Measurements from ENCODE around the gene NLGN1.

NLGN1 gene

DNA sequence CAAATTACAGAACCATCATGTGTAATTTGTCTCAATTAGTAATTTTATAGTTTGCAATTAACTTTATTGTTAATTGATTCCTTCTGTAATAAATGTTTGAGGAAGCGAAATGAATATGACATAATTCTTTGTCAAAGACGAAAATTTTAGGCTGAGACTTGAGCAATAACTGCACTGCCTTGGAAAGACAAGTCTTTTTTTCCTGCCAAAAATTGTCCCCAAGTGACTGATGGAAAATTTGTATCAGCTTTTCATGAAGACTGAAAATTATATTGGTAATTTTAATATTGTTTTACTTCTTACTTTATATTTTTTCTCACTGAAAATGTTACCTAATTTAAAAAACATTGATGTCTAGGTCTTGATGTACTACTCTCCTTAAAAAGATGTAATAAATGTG is 622.6 kb downstream of the NLGN1 start:
- DNase-seq, result no peak

DNA sequence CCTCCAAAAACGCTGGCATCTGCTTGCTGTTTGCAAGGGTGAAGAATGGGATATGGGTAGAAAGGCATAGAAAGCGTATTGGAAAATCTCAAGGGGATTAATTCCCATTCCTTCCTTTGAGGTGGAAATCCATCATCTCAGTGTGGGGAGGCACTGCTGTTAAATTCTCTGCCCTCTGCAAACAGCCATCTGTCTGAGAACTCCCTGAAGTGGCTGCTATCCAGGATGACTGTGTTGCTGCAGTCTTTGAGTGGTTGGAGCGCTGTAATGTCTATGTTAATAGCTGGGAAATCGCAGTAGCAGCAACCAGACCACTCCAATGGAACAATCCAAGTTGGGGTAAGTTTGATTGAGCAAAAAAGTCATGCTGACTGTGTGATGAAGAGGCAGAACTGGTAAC is 625.9 kb downstream of the NLGN1 start:
- peak; percentile 87 for DNase-seq

DNA sequence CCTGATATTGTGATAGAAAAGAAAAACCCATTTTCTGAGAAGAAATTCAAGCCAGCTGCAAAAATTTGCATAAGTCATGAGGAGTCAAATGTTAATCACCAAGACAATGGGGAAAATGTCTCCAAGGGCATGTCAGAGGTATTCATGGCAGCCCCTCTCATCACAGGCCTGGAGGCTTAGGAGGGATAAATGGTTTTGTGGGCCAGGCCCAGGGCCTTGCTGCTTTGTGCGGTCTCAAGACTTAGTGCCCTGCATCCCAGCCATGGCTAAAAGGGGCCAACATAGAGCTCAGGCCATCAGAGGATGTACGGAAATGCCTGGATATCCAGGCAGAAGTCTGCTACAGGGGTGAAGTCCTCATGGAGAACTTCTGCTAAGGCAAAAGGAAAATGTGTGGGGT is 631.1 kb downstream of the NLGN1 start:
- no peak for DNase-seq

DNA sequence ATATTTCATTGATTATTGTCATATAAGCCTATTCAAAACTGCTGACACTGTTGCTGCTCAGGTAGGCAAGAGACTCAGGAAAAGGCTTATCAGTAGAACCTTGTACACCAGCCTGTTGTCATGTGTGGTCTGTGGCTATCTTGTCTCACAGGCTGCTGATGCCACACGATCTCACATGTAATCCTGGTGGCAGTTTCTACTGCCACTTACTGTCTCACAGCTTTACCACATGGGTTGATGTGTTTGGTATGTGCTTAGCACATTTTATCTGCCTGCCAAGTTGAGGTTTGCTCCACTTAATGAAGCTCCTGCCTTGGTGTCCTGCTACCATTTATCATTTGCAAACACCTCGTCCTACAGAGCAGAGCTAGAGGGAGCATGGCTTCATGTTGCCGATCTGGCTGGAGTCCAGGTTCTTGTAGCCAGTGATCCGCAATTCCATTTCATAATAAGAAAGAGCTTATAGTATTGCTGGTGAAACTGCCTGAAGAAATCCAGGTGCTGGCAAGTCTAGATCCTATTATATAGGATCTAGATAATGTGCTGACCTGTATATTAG is 637.9 kb downstream of the NLGN1 start:
- DNase-seq, result no peak

DNA sequence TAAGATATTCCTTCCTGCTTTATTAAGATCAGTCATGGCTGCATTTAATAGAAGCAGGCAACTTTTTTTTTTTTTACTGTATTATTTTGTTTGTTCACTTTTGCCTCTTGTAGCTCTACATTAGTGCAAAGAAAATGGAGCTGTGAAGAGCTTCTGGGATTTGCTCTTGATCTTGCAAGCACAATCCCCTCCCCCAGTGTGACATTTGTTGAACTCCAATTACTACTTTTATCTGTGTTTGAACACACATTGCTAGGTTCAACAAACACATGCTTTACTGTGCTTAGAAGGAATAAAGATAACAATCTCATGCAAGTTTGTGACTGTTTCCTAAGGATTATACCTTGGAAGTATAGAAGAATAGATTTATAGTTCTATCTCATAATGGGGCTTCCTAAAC is 648.8 kb downstream of the NLGN1 start:
- DNase-seq, result no peak

DNA sequence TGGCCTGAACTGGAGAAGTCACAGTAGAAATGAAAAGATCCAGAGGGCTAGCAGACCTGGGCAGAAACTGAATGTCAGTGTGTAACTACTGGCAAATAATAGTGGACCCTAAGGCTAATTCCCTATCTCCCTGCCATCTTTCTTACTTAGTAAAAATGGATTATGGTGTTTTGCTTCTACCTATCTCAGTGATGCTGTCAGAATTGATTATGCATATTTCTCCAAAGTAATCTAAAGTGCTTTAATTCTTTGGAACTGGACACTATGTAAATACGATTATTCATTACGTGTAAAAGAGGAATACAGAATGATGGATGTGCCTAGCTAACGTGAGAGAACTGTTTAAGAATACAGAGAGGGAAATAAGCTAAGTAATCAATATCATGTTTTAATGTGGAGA is 651.9 kb downstream of the NLGN1 start:
- no peak for DNase-seq

DNA sequence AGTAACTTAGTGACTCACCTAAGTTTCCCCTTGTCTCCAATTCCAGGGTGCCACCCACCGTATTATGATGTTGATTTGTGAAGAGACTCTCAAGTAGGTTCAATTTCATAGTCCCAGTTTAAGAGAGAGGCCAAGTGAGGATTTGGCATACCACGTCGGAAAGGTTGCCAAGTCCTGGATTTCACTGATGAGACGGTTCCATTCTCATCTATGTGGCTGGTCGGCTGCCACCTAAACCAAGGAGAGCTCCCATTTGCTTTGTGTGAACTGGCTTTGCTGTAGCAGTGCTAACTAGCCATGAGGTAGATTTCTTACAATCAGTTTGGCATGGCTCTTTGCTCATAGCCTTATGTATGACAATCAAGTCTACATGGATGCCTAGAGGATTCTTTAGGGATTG is 653.6 kb downstream of the NLGN1 start:
- DNase-seq, result no peak

DNA sequence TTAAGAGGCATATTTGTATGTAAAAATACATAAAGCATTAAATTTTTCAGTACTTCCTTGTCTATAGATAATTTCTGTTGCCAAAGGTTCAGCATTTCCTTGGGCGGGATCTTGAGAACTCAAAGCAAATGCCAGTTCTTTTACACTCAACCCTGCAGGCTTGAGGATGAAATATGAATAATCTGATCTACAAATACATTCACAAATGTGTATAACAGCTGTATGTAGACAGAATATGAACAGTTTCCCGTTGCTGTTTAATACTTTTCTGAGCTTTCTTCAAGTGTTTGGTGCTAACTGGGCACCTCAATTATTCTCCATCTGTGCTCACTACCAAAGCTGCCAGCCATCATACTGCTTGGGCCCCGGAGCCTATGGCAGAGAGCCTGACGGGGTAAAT is 661.3 kb downstream of the NLGN1 start:
- no peak for DNase-seq

DNA sequence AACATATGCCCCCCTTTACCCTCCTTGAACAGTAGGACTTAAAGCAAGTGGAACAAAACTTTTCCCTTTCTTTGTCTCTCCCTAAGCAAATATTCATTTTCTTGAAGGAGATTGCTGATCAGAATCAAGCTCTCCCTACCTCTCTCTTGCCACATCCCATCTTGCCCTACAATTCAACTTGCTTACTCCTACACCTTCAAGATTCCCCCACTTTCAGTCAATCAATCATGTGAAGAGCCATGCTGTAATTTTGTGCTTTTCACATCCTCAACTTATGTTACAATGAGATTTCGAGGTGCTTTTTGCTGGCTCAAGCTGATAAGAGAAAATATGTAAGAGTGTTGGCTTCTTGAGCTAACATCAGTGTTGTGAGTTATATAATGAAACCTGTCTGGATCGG is 662.9 kb downstream of the NLGN1 start:
- no peak for DNase-seq

DNA sequence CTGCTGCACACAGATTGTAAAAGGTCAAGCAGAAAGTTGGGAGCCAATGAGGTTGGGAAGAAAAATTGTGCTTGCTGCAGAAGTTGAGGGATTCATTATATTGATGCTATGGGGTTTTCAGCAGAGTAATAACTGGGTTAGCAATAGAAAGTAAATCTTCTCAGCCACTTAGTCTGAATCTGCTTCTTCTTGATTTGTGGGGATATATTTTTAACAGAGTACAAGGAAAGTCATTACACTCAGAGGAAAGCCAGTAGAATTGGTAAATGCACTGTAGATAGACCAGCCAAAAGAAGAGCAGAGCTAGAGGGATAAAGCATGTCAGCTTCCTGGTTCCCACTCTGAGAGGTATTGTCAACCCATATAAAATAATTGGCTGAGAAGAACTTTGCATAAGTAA is 663.6 kb downstream of the NLGN1 start:
- DNase-seq, result no peak

DNA sequence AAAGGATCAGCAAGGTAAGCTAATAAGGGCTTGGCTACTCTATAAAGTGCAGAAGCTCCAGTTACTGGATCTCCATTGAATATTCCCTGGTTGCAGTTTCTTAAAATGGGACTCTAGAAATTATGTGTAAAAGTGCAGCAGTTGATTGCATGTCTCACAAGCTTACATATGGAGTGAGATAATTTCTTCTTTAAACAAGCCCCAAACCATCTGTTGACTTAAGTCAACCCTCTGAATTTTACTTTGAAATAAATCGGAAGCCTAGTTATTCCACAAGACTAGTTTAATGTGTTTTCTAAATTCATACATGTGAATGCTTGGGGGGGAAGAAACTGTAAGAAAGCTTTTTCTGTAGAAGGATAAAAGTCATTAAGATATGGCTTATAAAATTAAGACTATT is 664.2 kb downstream of the NLGN1 start:
- DNase-seq, result no peak

DNA sequence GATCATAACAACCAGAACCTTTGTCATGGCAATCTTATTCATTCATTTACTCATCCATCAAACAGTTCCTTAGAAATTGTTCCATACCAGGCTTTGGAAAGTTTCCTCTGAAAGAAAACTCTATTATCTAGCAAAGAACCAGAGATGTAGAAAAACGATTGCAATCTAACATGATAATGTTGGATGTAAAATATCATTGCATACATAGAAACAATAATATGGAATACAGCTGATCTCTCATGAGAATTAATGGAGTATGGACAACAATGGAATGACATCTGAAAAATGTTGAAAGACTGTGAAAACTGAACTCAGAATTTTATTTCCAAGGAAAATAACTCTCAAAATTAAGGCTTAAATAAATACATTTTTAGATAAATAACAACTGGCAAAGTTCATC is 665.4 kb downstream of the NLGN1 start:
- peak; percentile 4 for DNase-seq

DNA sequence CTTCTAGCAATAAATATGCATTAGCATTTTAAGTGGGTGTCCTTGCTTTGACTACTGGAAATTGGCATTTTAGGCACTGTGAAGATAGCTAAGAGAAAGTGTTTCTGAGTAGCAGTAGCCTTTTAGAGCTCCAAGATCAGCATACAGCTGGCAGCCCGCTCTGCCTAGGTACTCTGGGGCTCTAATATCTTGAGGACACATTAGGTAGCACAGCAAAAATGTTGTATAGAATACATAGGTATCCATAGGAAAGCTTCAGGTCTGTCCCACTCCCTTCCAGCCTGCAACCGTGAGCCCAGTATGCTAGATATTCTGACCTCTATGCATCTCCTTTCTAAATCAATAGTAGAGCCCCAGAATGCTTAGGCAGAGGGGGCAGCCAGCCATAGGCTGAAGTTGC is 670.5 kb downstream of the NLGN1 start:
- no peak for DNase-seq

DNA sequence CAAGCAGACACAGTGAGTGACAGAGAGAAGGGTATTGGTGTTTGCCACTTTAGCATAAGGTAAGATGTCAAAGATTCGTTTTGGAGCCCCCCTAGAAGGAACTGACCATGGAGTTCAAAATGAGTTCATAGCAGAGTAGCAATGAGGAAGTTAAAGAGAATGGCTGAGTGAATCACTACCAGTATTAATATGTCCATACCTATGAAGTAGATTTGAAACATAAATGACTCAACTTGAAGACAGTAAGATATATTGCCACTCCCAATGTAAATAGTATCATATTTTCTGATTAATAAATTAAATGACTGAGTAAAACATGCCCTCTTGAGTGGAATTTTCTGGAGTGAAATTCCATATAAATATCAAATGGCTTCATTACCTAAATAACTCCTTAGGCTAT is 675.1 kb downstream of the NLGN1 start:
- no peak for DNase-seq

DNA sequence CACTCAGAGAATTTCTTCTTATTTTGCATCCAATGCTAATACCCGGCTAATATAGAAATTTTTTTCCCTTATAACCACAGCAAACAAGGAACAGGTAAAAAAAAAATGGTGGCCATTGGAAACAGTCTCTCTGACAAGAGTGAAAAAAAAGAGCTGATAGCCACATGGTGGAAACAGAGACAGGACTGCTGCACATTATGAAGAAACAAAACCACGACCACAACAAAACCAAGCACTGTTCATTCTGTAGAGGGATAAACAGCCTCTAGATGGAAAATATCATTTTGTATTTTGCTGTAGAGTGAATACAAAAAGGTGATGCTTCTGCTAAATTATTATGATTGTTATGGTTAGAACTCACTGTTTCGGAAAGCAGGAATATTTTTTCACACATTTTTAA is 686.2 kb downstream of the NLGN1 start:
- no peak for DNase-seq

DNA sequence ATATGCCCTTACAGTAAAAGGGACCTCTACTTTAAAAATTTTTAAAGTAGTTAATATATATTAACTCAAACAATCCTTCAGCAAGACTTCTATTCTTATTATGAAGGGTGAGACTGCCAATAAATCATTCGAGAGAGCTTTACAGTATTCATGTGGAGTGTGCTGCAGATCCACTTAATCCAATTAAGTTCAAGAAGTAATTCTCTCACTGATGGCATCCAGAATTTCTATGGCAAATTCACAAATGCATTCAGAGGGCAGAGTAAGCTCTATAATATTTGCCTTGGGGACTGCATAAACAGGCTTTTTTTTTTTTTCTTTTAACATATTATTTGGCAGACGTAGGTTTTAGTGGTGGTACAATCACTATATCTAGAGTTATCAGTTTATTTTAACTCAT is 692.0 kb downstream of the NLGN1 start:
- DNase-seq, result no peak

DNA sequence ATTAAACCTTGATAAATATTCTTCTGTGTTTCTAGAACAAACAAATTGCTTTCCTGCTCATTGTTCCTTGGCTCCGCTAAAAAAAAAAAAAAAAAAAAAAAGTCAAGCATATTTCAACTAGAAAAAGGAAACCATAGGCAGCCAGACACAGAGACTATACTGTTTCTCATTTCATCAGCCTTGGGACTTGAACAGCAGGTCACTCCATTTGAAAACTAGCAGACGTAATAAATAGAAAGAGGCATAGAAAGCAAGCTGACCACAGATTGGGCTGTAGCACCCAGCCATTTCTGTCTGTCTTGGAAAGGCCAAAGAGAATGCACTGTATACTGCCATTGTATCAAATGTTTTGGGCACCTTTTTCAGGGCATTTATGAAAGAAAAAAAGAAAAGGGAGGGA is 697.1 kb downstream of the NLGN1 start:
- no peak for DNase-seq

DNA sequence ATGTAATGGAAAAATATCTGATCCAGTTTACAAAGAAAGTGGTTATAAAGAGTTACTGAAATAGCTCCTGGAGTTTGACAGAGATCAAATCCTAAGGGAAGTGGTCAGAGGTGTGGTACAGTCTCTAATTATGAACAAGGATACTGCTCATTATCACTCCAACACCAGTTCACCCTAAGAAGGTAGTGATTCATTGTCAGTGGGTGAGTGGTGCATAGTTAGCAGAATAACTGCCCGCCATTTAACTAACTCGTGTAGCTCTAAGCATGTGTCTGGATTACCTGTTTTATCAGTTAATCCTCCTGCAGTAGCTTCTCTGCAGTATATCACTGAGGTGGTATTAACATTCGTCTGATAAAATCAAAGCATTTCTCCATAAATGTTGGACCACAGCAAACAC is 700.1 kb downstream of the NLGN1 start:
- DNase-seq, result no peak

DNA sequence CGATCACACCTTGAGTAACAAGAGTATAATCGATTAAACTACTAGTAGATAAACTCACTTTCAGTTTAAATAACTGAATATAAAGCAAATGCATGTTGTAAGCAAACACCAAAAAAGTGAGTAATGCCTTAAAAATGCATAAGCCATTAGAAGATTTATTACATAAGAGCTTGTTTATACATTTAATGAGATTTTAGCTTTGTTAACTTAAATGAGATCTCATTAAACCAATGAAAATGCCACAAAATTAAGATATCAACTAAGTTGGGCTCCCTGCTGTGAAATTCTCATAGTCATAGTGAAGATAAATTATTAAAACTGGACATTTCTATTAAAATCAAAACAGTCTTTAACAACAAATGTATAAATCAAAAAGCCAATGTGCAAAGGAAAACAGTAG is 701.2 kb downstream of the NLGN1 start:
- DNase-seq, result no peak

DNA sequence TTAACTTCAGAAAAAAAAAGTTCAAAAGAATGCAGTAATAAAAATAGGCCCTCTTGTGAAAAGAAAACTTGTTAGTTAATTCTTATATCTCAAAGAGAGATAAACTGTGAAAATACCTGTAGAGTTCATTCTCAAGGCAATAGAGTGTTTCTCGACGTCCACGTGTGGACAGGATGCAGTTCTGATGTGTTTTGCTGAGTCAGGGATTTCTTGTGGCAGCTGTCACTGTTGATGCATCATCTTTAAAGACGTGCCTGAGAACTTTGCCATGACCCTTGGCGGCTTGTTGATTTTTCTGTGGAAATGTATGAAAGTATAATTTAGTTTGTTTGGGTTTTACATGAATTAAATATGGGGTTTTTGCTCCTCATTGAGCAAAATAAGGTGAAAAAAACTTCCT is 702.2 kb downstream of the NLGN1 start:
- DNase-seq, result no peak

DNA sequence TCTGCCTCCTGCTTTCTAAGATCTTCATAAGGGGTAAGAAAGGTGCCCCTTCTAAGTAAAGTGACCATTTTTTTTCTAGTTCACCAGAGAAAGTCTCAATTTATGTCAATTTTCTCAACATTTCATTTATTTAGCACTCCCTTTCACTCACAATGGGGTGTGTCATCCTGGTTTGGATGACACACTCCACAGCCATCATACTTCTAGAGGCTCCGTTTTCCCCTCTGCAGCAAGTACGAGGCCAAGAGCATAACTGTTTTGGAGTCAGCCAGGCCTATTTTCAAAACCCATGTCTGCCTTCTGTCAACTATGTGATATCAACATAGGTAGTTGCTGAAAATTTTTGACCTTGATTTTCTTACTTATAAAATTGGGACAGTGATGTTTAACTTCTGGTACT is 703.2 kb downstream of the NLGN1 start:
- no peak for DNase-seq

DNA sequence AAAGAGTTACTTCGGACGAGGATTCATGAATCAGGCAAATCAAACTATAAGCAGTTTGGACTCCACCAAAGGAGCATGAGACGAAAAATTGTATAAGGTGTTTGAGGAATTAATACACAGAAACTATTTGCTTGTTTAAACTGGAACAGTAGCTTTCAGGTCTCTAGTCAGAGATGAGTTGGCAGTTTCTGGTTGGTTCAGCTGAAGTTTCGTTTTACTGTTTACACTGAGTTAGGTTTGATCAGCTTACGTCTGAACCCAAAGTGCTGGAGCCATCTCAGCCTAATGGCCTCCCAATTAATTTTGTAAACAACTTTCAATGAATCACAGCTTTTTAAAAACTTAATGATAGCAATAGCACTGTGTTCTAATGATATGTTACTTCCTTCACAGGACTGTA is 703.7 kb downstream of the NLGN1 start:
- no peak for DNase-seq

DNA sequence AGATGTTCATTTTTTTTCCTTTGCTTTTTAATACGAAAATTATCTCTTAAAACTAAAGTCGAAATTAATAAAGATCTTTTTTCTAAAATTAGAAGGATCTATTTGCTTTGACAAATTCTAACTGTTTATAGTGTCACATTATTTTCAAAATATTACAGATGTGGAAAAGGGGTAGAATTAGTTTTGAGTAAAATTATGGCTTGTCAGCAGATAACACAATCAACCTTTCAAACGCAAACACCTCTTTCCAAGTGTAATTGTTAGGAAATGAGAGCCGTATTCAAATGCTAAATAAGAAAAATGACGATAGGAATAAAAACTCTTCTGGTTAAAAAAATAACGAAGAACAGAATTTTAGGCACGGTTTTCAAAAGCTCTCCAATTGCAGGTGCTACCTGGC is 704.7 kb downstream of the NLGN1 start:
- DNase-seq, result no peak

DNA sequence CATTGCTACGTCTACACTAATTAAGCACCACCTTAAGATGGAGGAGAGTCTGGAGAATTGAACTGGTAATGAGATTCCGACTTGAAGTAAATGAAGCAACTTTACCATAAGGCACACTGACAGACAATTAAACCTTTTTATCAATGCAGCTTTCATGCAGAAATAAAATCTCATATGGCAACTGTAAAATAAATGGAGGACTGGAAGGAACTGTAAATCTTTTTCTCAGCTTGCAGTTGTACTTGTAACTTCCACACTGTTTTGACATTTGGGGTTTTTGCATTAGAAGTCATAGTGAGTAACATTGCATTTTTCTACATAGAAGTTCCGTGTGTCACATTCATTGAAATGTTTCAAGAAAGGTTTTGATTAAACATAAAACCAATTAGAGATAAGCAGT is 705.3 kb downstream of the NLGN1 start:
- DNase-seq, result no peak

DNA sequence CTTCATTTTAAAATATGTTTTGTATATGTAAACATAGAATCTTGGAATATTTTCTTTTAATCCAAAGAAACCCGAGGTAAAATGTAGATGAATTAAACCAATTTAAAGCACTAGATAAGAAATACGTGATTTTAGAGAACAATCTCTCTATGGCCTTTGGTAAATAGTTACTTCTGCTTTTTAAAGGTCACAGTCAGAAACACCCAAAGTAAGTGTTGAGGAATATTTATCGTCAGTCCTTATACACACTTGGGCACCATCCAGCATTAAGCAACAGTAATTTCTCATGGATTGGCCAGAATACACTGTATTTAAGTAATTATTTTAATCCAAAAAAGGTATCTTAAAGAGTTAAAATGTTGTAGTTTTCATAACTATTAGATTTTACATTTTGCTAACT is 713.2 kb downstream of the NLGN1 start:
- DNase-seq, result no peak

DNA sequence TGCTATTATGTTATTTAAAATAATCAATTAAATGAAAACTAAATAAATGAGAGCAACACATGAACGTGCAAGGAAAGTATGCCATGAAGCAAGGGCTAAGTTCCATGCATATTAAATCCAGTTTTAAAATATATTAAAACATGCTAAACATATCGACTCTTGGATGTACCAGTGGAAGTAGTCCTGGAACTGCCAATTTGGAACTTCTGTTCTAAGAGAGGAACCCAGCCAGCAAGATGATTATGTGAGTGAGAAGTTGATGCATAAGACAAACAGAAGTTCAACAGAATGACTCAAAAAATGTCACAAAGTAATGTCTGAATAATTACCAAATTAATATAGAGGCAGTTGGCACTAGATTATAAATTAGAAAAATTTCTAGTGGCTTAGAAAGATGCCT is 714.2 kb downstream of the NLGN1 start:
- no peak for DNase-seq
